Transverse colon (tissue), 4 donors: Measurements from ENCODE around the gene MAIP1.

Source experiments
- CTCF ChIP-seq, 5 experiments: fragments of 200-600 bp in 3 of 5; fragments of 450-650 bp in 2 of 5; sonication (generic) in 3 of 5; IDR thresholded peaks; 1 replicate in 2 of 5; 2 replicates in 3 of 5; pipeline ENCODE4 v1.5.1; 2016 to 2017; ENCODE audit warnings: antibody characterized with exemption in 5 of 5, inconsistent platforms in 3 of 5, mild to moderate bottlenecking in 2 of 5, moderate library complexity in 1 of 5
- POLR2A ChIP-seq: fragments of 450-650 bp; IDR thresholded peaks from one replicate; pipeline ENCODE4 v1.6.1; 2016; ENCODE audit warnings: antibody characterized with exemption, mild to moderate bottlenecking, moderate library complexity
- POLR2AphosphoS5 ChIP-seq, 3 donors: sonication (generic); formaldehyde crosslinking; IDR thresholded peaks; one replicate each; pipeline ENCODE4 v1.6.1; 2016; ENCODE audit warnings: antibody characterized with exemption in 3 of 3

- no peak for TF ChIP-seq CTCF (IDR thresholded peaks at IDR 0.05)
- no peak for TF ChIP-seq POLR2A
- TF ChIP-seq POLR2AphosphoS5 (IDR thresholded peaks at IDR 0.05), result no peak
These were observed 39.5 kb downstream of the MAIP1 start for GRCh38 chr2:199994896-199995295.
